NCI-H1092 (cell line): ENCODE data around the gene PRDM16.
A peak's percentile ranks its signal among the peaks of the same experiment; 100 is the strongest.

ENCODE experiments used
- DNase-seq: peaks from one replicate; lab custom pipeline; 2025; lab: John Stamatoyannopoulos, UW

The PRDM16 gene

GRCh38 chr1:3124246-3124645, 55.2 kb downstream of the PRDM16 start:
- no peak for DNase-seq

- no peak for DNase-seq
These were observed 56.1 kb downstream of the PRDM16 start for GRCh38 chr1:3125078-3125477.

- DNase-seq = no peak
These were observed 56.8 kb downstream of the PRDM16 start for GRCh38 chr1:3125546-3126368.

GRCh38 chr1:3126756-3127678, 58.0 kb downstream of the PRDM16 start:
- no peak for DNase-seq

GRCh38 chr1:3127738-3128137, 58.7 kb downstream of the PRDM16 start:
- no peak for DNase-seq

GRCh38 chr1:3128431-3129132, 59.6 kb downstream of the PRDM16 start:
- no peak for DNase-seq

- no peak for DNase-seq
These were observed 60.1 kb downstream of the PRDM16 start for GRCh38 chr1:3129133-3129490.

- DNase-seq = no peak
These were observed 61.3 kb downstream of the PRDM16 start for GRCh38 chr1:3130268-3130667.

- no peak for DNase-seq
These were observed 63.7 kb downstream of the PRDM16 start for GRCh38 chr1:3132660-3133059.

- DNase-seq = peak; percentile 28
These were observed 64.7 kb downstream of the PRDM16 start for GRCh38 chr1:3133686-3134085.

- DNase-seq = no peak
These were observed 65.5 kb downstream of the PRDM16 start for GRCh38 chr1:3134381-3135072.

- DNase-seq = no peak
These were observed 66.2 kb downstream of the PRDM16 start for GRCh38 chr1:3135073-3135702.

GRCh38 chr1:3135744-3136455, 66.9 kb downstream of the PRDM16 start:
- no peak for DNase-seq

- DNase-seq = no peak
These were observed 67.5 kb downstream of the PRDM16 start for GRCh38 chr1:3136532-3136931.

- no peak for DNase-seq
These were observed 68.4 kb downstream of the PRDM16 start for GRCh38 chr1:3137111-3138100.

- no peak for DNase-seq
These were observed 69.7 kb downstream of the PRDM16 start for GRCh38 chr1:3138623-3139151.

GRCh38 chr1:3139451-3139852, 70.4 kb downstream of the PRDM16 start:
- DNase-seq = no peak

GRCh38 chr1:3139871-3140361, 70.9 kb downstream of the PRDM16 start:
- no peak for DNase-seq

GRCh38 chr1:3140437-3140836, 71.4 kb downstream of the PRDM16 start:
- no peak for DNase-seq
